Measurements from ENCODE around the gene PTPRZ1. TPM values are rescaled to one million over a fixed set of nuclear protein-coding genes. Genes with fewer than 3 reads are reported as not detected.

PTPRZ1 gene
- total and polyA plus RNA-seq, 2 of the 8 experiments (the other 6 are each of a cell fraction or from before 2014, with no cell fraction given), result 112 to 135 TPM

- H3K27ac ChIP-seq (ENCODE audit: low read depth, low read length), result no peak overlapping the region
- H3K4me1 ChIP-seq (replicated peaks in 1 of 4; ENCODE audit: control insufficient read depth in 3 of 4, insufficient read depth in 4 of 4, low read length in 3 of 4), result no peaks in the 10 kb centered on the region
- H2BK12ac ChIP-seq (ENCODE audit: low read depth, low read length), result no peak overlapping the region
- no peak for FAIRE-seq
- H2BK120ac ChIP-seq (replicated peaks; ENCODE audit: low read depth, low read length), result no peak overlapping the region
- no peak overlapping the region for H3K4me2 ChIP-seq (ENCODE audit: insufficient read depth in 1 of 2, low read depth in 2 of 2, low read length in 2 of 2)
- no peak overlapping the region for H4K8ac ChIP-seq (ENCODE audit: extremely low read depth, insufficient read depth, low read length)
- no peaks in the 10 kb centered on the region for H3K23me2 ChIP-seq (ENCODE audit: low read depth, low read length)
- DNase-seq (ENCODE audit: low read depth in 1 of 2, low spot score in 2 of 2), result no peak
- no peak overlapping the region for H4K91ac ChIP-seq (replicated peaks; ENCODE audit: insufficient read length, low read length)
- H2AFZ ChIP-seq (ENCODE audit: low read length), result no peak overlapping the region
- H3K4ac ChIP-seq (replicated peaks; ENCODE audit: insufficient read length, low read depth, low read length), result no peak overlapping the region
- no peak overlapping the region for H3K14ac ChIP-seq (ENCODE audit: insufficient read length)
- H3K18ac ChIP-seq (ENCODE audit: extremely low read depth, low read length), result no peak overlapping the region
- peaks cover 16 to 81% (median 50%) of the 10 kb centered on the region in 4 experiments for H3K36me3 ChIP-seq (ENCODE audit: control insufficient read depth in 2 of 4, insufficient read depth in 4 of 4, low read length in 3 of 4)
- POLR2A ChIA-PET (ENCODE audit: partially characterized antibody), result no interaction called here
- H2AK5ac ChIP-seq (ENCODE audit: low read depth, low read length), result no peak overlapping the region
- no peak overlapping the region for H3K4me3 ChIP-seq (ENCODE audit: extremely low read depth in 1 of 4, insufficient read depth in 2 of 4, low read depth in 3 of 4, low read length in 4 of 4)
- no peaks in the 10 kb centered on the region for H3K9me3 ChIP-seq (ENCODE audit: insufficient read depth in 2 of 2, low read depth in 1 of 2, low read length in 1 of 2)
- H2BK5ac ChIP-seq (ENCODE audit: low read depth, low read length), result no peak overlapping the region
- no peak overlapping the region for H3K23ac ChIP-seq (ENCODE audit: insufficient read length)
- H3K27me3 ChIP-seq (replicated peaks in 1 of 4; ENCODE audit: control insufficient read depth in 3 of 4, extremely low read depth in 1 of 4, insufficient read depth in 3 of 4, low read length in 3 of 4), result no peaks in the 10 kb centered on the region
- H2BK20ac ChIP-seq (ENCODE audit: low read length), result no peak overlapping the region
- H3K79me2 ChIP-seq (ENCODE audit: control insufficient read depth in 1 of 2, insufficient read depth in 2 of 2, low read length in 2 of 2), result no peaks in the 10 kb centered on the region
- no peak overlapping the region for H4K5ac ChIP-seq (ENCODE audit: insufficient read length, low read depth, low read length)
- no peak overlapping the region for H2BK15ac ChIP-seq (ENCODE audit: low read length)
- H3K9ac ChIP-seq (replicated peaks in 1 of 4; ENCODE audit: extremely low read depth in 1 of 4, low read depth in 3 of 4, low read length in 3 of 4), result no peak overlapping the region
- no peak overlapping the region for H3K56ac ChIP-seq (replicated peaks; ENCODE audit: insufficient read length, low read depth, low read length)
- 90% methylated on average over 3 of the region's 3 CpGs; no CpG with 5 or more reads in 1 of the 2 experiments for WGBS, 2 experiments (ENCODE audit: extremely low coverage in 1 of 2, insufficient coverage in 1 of 2, insufficient read length in 1 of 2, insufficient replicate concordance in 2 of 2, low coverage in 1 of 2, low lambda C conversion rate in 2 of 2, missing lambda C conversion rate in 1 of 2)
- no peaks in the 10 kb centered on the region for H4K20me1 ChIP-seq (replicated peaks in 1 of 2; ENCODE audit: control insufficient read depth in 1 of 2, insufficient read depth in 2 of 2, low read length in 2 of 2)
- H3K79me1 ChIP-seq (ENCODE audit: low read depth, low read length), result no peaks in the 10 kb centered on the region
- CTCF ChIA-PET (ENCODE audit: partially characterized antibody), result no interaction called here
- no peak for TF ChIP-seq CHD7 (IDR thresholded peaks at IDR 0.05; ENCODE audit: insufficient replicate concordance, low read length)
Observed at GRCh38 chr7:122038904-122039303, 165.9 kb downstream of the PTPRZ1 start.

All from H1 (cell line).